Sigmoid colon (tissue), 3 donors: ENCODE data around the gene LRCH4.

Source experiments
- CTCF ChIP-seq, 4 experiments: fragments of 450-650 bp in 3 of 4; fragments of 200-600 bp in 1 of 4; IDR thresholded peaks; one replicate each; pipeline ENCODE4 v1.5.1; 2016 to 2019; ENCODE audit warnings: antibody characterized with exemption in 4 of 4, mild to moderate bottlenecking in 3 of 4, moderate library complexity in 2 of 4
- POLR2A ChIP-seq, 2 donors: fragments of 450-650 bp; IDR thresholded peaks; one replicate each; pipeline ENCODE4 v1.6.1; 2016; ENCODE audit warnings: antibody characterized with exemption in 2 of 2, mild to moderate bottlenecking in 2 of 2, moderate library complexity in 2 of 2

DNA sequence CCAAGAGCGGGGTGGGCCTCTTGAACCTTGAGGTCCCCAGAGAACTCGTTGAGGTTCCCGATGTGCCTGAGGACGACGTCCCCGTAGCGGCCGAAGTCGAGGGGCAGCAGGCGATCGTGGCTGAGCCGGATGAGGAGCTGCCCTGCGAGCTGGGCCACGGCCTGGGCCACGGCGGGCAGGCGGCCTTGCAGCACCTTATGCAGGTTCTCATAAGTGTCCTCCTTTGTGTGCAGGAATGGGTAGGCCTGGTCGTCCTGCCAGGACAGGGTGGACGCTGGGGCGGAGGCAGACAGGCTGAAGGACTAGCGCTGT, 41.3 kb upstream of the LRCH4 start:
- TF ChIP-seq CTCF (IDR thresholded peaks at IDR 0.05) (no peak), POLR2A (IDR thresholded peaks at IDR 0.05) (no peak)
